Glomerular endothelial cell (primary cell): ENCODE data around the gene CTSS. TPM values are rescaled to one million over a fixed set of nuclear protein-coding genes. Genes with fewer than 3 reads are reported as not detected.

ENCODE experiments used
- DNase-seq: peaks from one replicate; pipeline ENCODE4 v3.0.0-alpha.2; 2011; ENCODE audit warnings: low read depth, low spot score; ENCODE audit errors: extremely low read depth
- total RNA-seq: library from RNA; depleted of rRNA; stranded (reverse); fragments of >200 nt; gene quantifications from 2 replicates; pipeline ENCODE4 v1.2.3, GENCODE V29; 2015

CTSS gene
- total RNA-seq, 1 donor from 2014 or later = 137 TPM

- no peak for DNase-seq
Measured at GRCh38 chr1:150706091-150706490, 59.5 kb downstream of the CTSS start.

GRCh38 chr1:150703427-150703826 is 62.2 kb downstream of the CTSS start:
- no peak for DNase-seq

GRCh38 chr1:150696995-150697927 is 68.3 kb downstream of the CTSS start, which contains the start of gene GOLPH3L:
GOLPH3L (minus strand) TSS chr1:150697154; CDS start chr1:150694838, 2,316 bp downstream.
- peak; percentile 98 for DNase-seq

- no peak for DNase-seq
Measured at GRCh38 chr1:150696590-150696989, 69.0 kb downstream of the CTSS start.

- DNase-seq = no peak
Measured at GRCh38 chr1:150696162-150696561, 69.4 kb downstream of the CTSS start.

GRCh38 chr1:150695561-150695960 is 70.0 kb downstream of the CTSS start:
- no peak for DNase-seq

GRCh38 chr1:150692720-150693119 is 72.9 kb downstream of the CTSS start:
- DNase-seq = peak; percentile 72

GRCh38 chr1:150688763-150689162 is 76.8 kb downstream of the CTSS start:
- no peak for DNase-seq

GRCh38 chr1:150686275-150686674 is 79.3 kb downstream of the CTSS start:
- no peak for DNase-seq

- DNase-seq = no peak
Measured at GRCh38 chr1:150683914-150684313, 81.7 kb downstream of the CTSS start.

Other genes with a start within 250 kb of the CTSS start
- 1.3 and 2.6 TPM in 2 replicates for gene ADAMTSL4, start 216.4 kb downstream of the CTSS start, total RNA-seq
- 210 and 246 TPM in 2 replicates for gene MCL1, start 186.2 kb downstream of the CTSS start, total RNA-seq
- gene ENSA, start 136.2 kb downstream of the CTSS start, total RNA-seq = 152 and 244 TPM in 2 replicates
- 20.4 and 41.5 TPM in 2 replicates for gene GOLPH3L, start 68.6 kb downstream of the CTSS start, total RNA-seq
- gene HORMAD1, start 44.9 kb downstream of the CTSS start, total RNA-seq = 0.47 TPM in 1 of 2 replicates, not detected in the other
- 2.3 and 5.5 TPM in 2 replicates for gene CTSK, start 42.5 kb upstream of the CTSS start, total RNA-seq
- 20.4 and 28.1 TPM in 2 replicates for gene ARNT, start 110.8 kb upstream of the CTSS start, total RNA-seq
- gene CTXND2, start 121.4 kb upstream of the CTSS start, total RNA-seq = not detected in 2 replicates
- 23.1 and 29.5 TPM in 2 replicates for gene SETDB1, start 160.6 kb upstream of the CTSS start, total RNA-seq
- gene CERS2, start 209.1 kb upstream of the CTSS start, total RNA-seq = 109 and 139 TPM in 2 replicates
- 0.19 TPM in 1 of 2 replicates, not detected in the other for gene ANXA9, start 216.5 kb upstream of the CTSS start, total RNA-seq
- gene MINDY1, start 241.1 kb upstream of the CTSS start, total RNA-seq = 12.5 and 17.9 TPM in 2 replicates
- gene PRUNE1, start 242.7 kb upstream of the CTSS start, total RNA-seq = 4.5 and 6.1 TPM in 2 replicates